Smooth muscle cell (in vitro differentiated cells): ENCODE measurements around the gene KANSL1. TPM values are rescaled to one million over a fixed set of nuclear protein-coding genes. Genes with fewer than 3 reads are reported as not detected.

ENCODE experiments used
- DNase-seq: peaks from one replicate; lab custom pipeline; 2025; ENCODE audit not compliant: unreplicated experiment; lab: John Stamatoyannopoulos, UW
- H2AFZ ChIP-seq: fragments of 200-600 bp; sonication (generic); 2 replicates; pipeline ENCODE4 v1.6.0; 2016; ENCODE audit warnings: antibody characterized with exemption, low read depth, mild to moderate bottlenecking
- H3F3A ChIP-seq: fragments of 200-600 bp; sonication (generic); 2 replicates; pipeline ENCODE4 v1.6.0; 2017; ENCODE audit warnings: antibody characterized with exemption, low read depth
- H3K27ac ChIP-seq: fragments of 200-600 bp; sonication (generic); 2 replicates; pipeline ENCODE4 v1.5.1; 2016; ENCODE audit warnings: low read depth, mild to moderate bottlenecking
- H3K27me3 ChIP-seq: fragments of 200-600 bp; sonication (generic); 2 replicates; pipeline ENCODE4 v1.6.1; 2016; ENCODE audit warnings: low read depth, mild to moderate bottlenecking
- H3K36me3 ChIP-seq: fragments of 200-600 bp; sonication (generic); 2 replicates; pipeline ENCODE4 v1.5.1; 2016; ENCODE audit warnings: low read depth
- H3K4me1 ChIP-seq: fragments of 200-600 bp; sonication (generic); 2 replicates; pipeline ENCODE4 v1.5.1; 2016; ENCODE audit warnings: low read depth
- H3K4me2 ChIP-seq: fragments of 200-600 bp; sonication (generic); 2 replicates; pipeline ENCODE4 v1.6.0; 2016; ENCODE audit warnings: mild to moderate bottlenecking
- H3K4me3 ChIP-seq: fragments of 200-600 bp; sonication (generic); 2 replicates; pipeline ENCODE4 v1.5.1; 2016; ENCODE audit warnings: mild to moderate bottlenecking
- H3K79me2 ChIP-seq: fragments of 200-600 bp; sonication (generic); 2 replicates; pipeline ENCODE4 v1.6.0; 2016; ENCODE audit warnings: low read depth, mild to moderate bottlenecking
- H3K9ac ChIP-seq: fragments of 200-600 bp; sonication (generic); 2 replicates; pipeline ENCODE4 v1.6.0; 2016; ENCODE audit warnings: low read depth
- H3K9me3 ChIP-seq: fragments of 200-600 bp; sonication (generic); replicated peaks from 2 replicates; pipeline ENCODE4 v1.5.1; 2016; ENCODE audit warnings: low read depth
- H4K20me1 ChIP-seq: fragments of 200-600 bp; sonication (generic); 2 replicates; pipeline ENCODE4 v1.6.0; 2016; ENCODE audit warnings: low read depth
- WGBS: methylation state at CpG from one replicate; pipeline ENCODE4 v1.1.7; 2016; ENCODE audit warnings: low lambda C conversion rate; 5-methylcytosine and 5-hydroxymethylcytosine counted together
- polyA plus RNA-seq: library from polyadenylated mRNA; unstranded; fragments of >200 nt; fragmentation: Nextera tagmentation; extraction: Ambion mirVana; gene quantifications from 2 replicates; pipeline ENCODE4 v1.2.1, GENCODE V29; 2016
- total RNA-seq: library from RNA; depleted of rRNA; stranded (reverse); fragments of >200 nt; gene quantifications from 2 replicates; pipeline ENCODE4 v1.2.3, GENCODE V29; 2014
- TF ChIP-seq, protein P1 (sequence below): fragments of 200-600 bp; sonication (generic); IDR thresholded peaks from 2 replicates; pipeline ENCODE4 v1.5.1; 2017; ENCODE audit warnings: borderline replicate concordance, mild to moderate bottlenecking, antibody characterized with exemption; ENCODE audit not compliant: insufficient read depth, poor library complexity, severe bottlenecking

The KANSL1 gene
- total and polyA plus RNA-seq, 2 experiments from 2014 or later: 16.9 to 69.7 TPM

DNA sequence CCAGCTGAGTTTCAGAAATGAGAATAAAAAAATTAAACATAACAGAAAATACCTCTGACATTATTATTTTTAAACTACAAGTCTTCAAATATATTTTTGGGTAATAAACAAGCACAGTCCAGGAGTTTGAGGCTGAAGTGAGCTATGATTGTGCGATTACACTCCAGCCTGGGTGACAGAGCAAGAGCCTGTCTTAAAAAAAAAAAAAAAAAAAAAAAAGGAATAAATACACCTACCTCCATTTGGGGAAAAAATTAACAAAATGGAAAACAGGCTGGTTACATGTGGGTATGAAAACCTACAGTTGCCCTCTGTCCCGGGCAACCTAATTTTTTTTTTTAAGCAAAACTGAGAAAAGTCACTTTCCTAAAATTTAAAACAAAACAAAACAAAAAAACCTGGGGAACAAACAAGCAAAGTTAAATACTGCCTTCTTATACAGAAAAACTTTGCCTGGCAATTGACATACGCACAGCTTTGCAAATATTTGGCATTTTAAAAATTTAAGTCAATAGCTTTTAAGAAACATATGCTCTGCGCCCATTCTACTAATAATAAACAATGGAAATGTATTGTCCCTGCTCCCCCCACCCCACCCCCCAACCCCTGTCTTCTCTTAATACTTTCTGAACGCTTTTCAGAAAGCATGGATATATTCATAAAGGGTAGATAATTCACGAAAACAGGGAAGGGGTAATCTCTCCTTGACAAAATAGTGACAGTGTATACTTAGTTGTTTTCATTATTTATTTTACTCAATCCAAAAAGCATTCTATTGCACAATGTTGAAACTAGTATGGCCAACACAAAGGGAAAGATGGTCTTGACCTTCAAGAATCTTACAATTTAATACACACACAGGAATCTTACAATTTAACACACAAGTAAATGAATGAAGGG is 112.9 kb downstream of the KANSL1 start:
- peaks cover 82% of the 10 kb centered on the region for H3K79me2 ChIP-seq
- WGBS: 98% methylated on average over 6 of the region's 6 CpGs

DNA sequence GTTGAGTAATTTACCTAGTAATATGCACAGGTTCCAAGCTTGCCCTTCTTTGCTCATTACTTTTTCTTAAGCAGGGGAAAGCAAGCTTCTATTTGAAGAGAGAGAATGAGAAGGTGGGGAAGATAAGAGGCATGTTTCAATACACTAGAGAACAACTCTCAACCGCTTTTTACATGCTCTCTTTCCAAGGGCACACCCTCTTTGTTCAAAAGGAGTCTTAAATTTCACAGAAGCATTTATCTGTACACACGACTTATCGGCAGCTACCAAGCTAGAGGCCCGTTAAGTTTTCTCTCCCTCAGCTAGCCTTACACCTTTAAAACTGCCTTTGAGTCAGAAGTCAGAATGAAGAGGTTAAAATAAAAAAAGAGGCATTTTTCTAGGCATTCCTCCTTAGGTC is 114.6 kb downstream of the KANSL1 start:
- Histone ChIP-seq H3K36me3 (no peaks in the 10 kb centered on the region), H3K4me3 (no peak overlapping the region), H4K20me1 (peaks cover 95% of the 10 kb centered on the region), H3K27ac (no peak overlapping the region), H3K27me3 (no peaks in the 10 kb centered on the region), H3K9ac (no peak overlapping the region), H3F3A (peaks cover 3% of the 10 kb centered on the region), H3K79me2 (peaks cover 83% of the 10 kb centered on the region), H3K4me2 (no peak overlapping the region), H2AFZ (no peak overlapping the region), H3K4me1 (peaks cover 7% of the 10 kb centered on the region), H3K9me3 (no peaks in the 10 kb centered on the region)
- no peak for DNase-seq
- TF ChIP-seq, protein P1, sequence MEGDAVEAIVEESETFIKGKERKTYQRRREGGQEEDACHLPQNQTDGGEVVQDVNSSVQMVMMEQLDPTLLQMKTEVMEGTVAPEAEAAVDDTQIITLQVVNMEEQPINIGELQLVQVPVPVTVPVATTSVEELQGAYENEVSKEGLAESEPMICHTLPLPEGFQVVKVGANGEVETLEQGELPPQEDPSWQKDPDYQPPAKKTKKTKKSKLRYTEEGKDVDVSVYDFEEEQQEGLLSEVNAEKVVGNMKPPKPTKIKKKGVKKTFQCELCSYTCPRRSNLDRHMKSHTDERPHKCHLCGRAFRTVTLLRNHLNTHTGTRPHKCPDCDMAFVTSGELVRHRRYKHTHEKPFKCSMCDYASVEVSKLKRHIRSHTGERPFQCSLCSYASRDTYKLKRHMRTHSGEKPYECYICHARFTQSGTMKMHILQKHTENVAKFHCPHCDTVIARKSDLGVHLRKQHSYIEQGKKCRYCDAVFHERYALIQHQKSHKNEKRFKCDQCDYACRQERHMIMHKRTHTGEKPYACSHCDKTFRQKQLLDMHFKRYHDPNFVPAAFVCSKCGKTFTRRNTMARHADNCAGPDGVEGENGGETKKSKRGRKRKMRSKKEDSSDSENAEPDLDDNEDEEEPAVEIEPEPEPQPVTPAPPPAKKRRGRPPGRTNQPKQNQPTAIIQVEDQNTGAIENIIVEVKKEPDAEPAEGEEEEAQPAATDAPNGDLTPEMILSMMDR: no peak
- 71% methylated on average over 4 of the region's 4 CpGs for WGBS

More for the DNA sequence above, 112.9 kb downstream of the KANSL1 start:
- no peak overlapping the region for H3K27ac ChIP-seq
- no peak overlapping the region for H2AFZ ChIP-seq
- H3K27me3 ChIP-seq: no peaks in the 10 kb centered on the region
- peaks cover 7% of the 10 kb centered on the region for H3K4me1 ChIP-seq
- H3F3A ChIP-seq: peaks cover 3% of the 10 kb centered on the region
- TF ChIP-seq, protein P1: no peak
- no peak overlapping the region for H3K4me2 ChIP-seq
- DNase-seq: no peak
- no peak overlapping the region for H3K9ac ChIP-seq
- H4K20me1 ChIP-seq: peaks cover 95% of the 10 kb centered on the region
- H3K4me3 ChIP-seq: no peak overlapping the region
- no peaks in the 10 kb centered on the region for H3K9me3 ChIP-seq
- H3K36me3 ChIP-seq: no peaks in the 10 kb centered on the region

DNA sequence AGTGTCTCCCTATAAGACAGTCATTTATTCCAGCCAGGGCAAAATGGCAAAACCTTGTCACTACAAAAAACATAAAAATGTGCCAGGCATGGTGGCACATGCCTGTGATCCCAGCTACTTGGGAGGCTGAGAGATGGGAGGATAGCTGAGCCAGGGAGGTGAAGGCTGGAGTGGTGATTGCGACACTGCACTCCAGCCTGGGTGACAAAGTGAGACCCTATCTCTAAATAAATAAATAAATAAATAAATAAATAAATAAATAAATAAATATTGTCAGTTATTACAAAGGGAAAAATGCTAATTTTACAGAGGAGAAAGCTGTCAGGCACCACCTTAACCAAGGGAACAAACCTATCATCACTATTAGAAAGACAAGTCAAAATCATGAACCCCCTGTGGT is 118.7 kb downstream of the KANSL1 start:
- Histone ChIP-seq H3F3A (peaks cover 3% of the 10 kb centered on the region), H3K9me3 (no peaks in the 10 kb centered on the region), H3K4me1 (peaks cover 26% of the 10 kb centered on the region), H3K4me3 (no peak overlapping the region), H3K4me2 (no peak overlapping the region), H3K9ac (no peak overlapping the region), H2AFZ (no peak overlapping the region), H3K36me3 (no peaks in the 10 kb centered on the region), H3K79me2 (peaks cover 76% of the 10 kb centered on the region), H3K27ac (peak overlapping the region; percentile 67), H3K27me3 (no peaks in the 10 kb centered on the region), H4K20me1 (peaks cover 97% of the 10 kb centered on the region)
- 96% methylated on average over 1 of the region's 1 CpG for WGBS
- DNase-seq: no peak
- TF ChIP-seq, protein P1: no peak

DNA sequence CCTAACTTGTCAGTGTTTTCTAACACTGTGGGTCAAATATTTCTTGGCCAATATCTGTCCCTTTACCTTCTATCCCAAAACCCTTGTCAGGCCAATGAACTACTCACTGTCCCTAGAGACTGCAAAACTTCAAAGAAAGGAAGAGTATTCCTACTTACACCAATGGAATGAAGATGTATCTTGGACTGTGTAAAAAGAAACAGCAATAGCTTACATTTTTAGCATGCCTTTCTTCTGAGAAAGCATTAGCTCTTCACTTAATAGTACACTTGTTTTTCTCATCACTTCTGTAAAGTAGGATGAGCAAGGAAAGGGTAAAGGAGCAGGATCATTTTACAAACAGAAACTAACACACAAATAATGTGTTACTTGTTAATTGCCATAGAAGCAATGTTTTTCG is 120.2 kb downstream of the KANSL1 start:
- peaks cover 95% of the 10 kb centered on the region for H4K20me1 ChIP-seq
- peaks cover 3% of the 10 kb centered on the region for H3F3A ChIP-seq
- no peak for DNase-seq
- peak overlapping the region; percentile 47 for H3K4me2 ChIP-seq
- H3K36me3 ChIP-seq: no peaks in the 10 kb centered on the region
- H3K4me1 ChIP-seq: peaks cover 26% of the 10 kb centered on the region
- H3K9me3 ChIP-seq: no peaks in the 10 kb centered on the region
- H3K27me3 ChIP-seq: no peaks in the 10 kb centered on the region
- WGBS: 84% methylated on average over 1 of the region's 1 CpG
- no peak overlapping the region for H3K9ac ChIP-seq
- H3K4me3 ChIP-seq: no peak overlapping the region
- peak overlapping the region; percentile 67 for H3K27ac ChIP-seq
- TF ChIP-seq, protein P1: no peak
- peaks cover 83% of the 10 kb centered on the region for H3K79me2 ChIP-seq
- no peak overlapping the region for H2AFZ ChIP-seq
